Breast epithelium (tissue), 4 donors: ENCODE results near the gene PPIC. TPM values are rescaled to one million over a fixed set of nuclear protein-coding genes. Genes with fewer than 3 reads are reported as not detected.

ENCODE experiments used
- DNase-seq, 2 donors: peaks; one replicate each; pipeline ENCODE4 v3.0.0-alpha.2; 2019; ENCODE audit warnings: low spot score in 2 of 2
- H3K27ac ChIP-seq, 2 donors: fragments of 200-600 bp; sonication (generic) in 1 of 2; one replicate each; pipeline ENCODE4 v1.5.1; 2016 to 2019; ENCODE audit warnings: mild to moderate bottlenecking in 1 of 2
- H3K27me3 ChIP-seq, 2 donors: fragments of 200-600 bp; sonication (generic) in 1 of 2; one replicate each; pipeline versions ENCODE4 v1.5.1 to v1.6.0; 2017 to 2019; ENCODE audit warnings: control low read depth in 1 of 2, mild to moderate bottlenecking in 1 of 2
- H3K36me3 ChIP-seq: fragments of 200-600 bp; one replicate; pipeline ENCODE4 v1.5.1; 2019
- H3K4me1 ChIP-seq, 2 donors: fragments of 200-600 bp; sonication (generic); one replicate each; pipeline ENCODE4 v1.5.1; 2016 to 2019; ENCODE audit warnings: control low read depth in 1 of 2
- H3K4me3 ChIP-seq, 3 donors: fragments of 200-600 bp; sonication (generic); 1 replicate in 2 of 3; 2 replicates in 1 of 3; pipeline ENCODE4 v1.5.1; 2016 to 2019; ENCODE audit warnings: mild to moderate bottlenecking in 3 of 3, moderate library complexity in 2 of 3
- H3K9me3 ChIP-seq, 2 donors: fragments of 200-600 bp; sonication (generic) in 1 of 2; one replicate each; pipeline ENCODE4 v1.5.1; 2016 to 2019; ENCODE audit warnings: control low read depth in 1 of 2
- CTCF ChIP-seq, 3 donors: fragments of 450-650 bp; IDR thresholded peaks; one replicate each; pipeline ENCODE4 v1.5.1; 2016 to 2017; ENCODE audit warnings: antibody characterized with exemption in 3 of 3, mild to moderate bottlenecking in 3 of 3, moderate library complexity in 3 of 3
- POLR2A ChIP-seq: fragments of 450-650 bp; IDR thresholded peaks from one replicate; pipeline ENCODE4 v1.6.1; 2016; ENCODE audit warnings: antibody characterized with exemption, mild to moderate bottlenecking, moderate library complexity
- POLR2AphosphoS5 ChIP-seq, 3 donors: sonication (generic); formaldehyde crosslinking; IDR thresholded peaks; one replicate each; pipeline ENCODE4 v1.6.1; 2017; ENCODE audit warnings: antibody characterized with exemption in 3 of 3
- intact Hi-C: fragments of 100-400 bp; cut with DNase I; formaldehyde crosslinking; loops from one replicate; pipeline ENCODE4 v1.15.1; 2023; ENCODE audit warnings: low total_unique reads
- total RNA-seq, 3 donors: library from RNA; depleted of rRNA; stranded (reverse); fragments of >200 nt; gene quantifications; one replicate each; pipeline ENCODE4 v1.1.0, GENCODE V29; 2016

The PPIC gene
- total RNA-seq, 3 donors from 2014 or later = 18.7 to 33.1 (median 30.3) TPM

GRCh38 chr5:123080215-123080614 lies 43.7 kb upstream of the PPIC start:
- H3K36me3 ChIP-seq = peaks cover 5% of the 10 kb centered on the region
- intact Hi-C loops = no loop called here

GRCh38 chr5:123075521-123076163 lies 39.1 kb upstream of the PPIC start:
- intact Hi-C loops = no loop called here
- no peak overlapping the region for H3K4me3 ChIP-seq
- no peaks in the 10 kb centered on the region for H3K9me3 ChIP-seq
- H3K4me1 ChIP-seq = no peaks in the 10 kb centered on the region
- H3K36me3 ChIP-seq = peaks cover 5% of the 10 kb centered on the region
- TF ChIP-seq CTCF (IDR thresholded peaks at IDR 0.05) (no peak), POLR2AphosphoS5 (IDR thresholded peaks at IDR 0.05) (no peak), POLR2A (no peak)
- no peak for DNase-seq
- no peaks in the 10 kb centered on the region for H3K27me3 ChIP-seq
- H3K27ac ChIP-seq = no peak overlapping the region

More at GRCh38 chr5:123080215-123080614, 43.7 kb upstream of the PPIC start:
- TF ChIP-seq CTCF (IDR thresholded peaks at IDR 0.05) = no peak
- TF ChIP-seq POLR2A = no peak
- TF ChIP-seq POLR2AphosphoS5 (IDR thresholded peaks at IDR 0.05) = no peak
- H3K4me3 ChIP-seq = no peak overlapping the region
- H3K9me3 ChIP-seq = no peaks in the 10 kb centered on the region
- no peak overlapping the region for H3K27ac ChIP-seq
- no peak for DNase-seq
- no peaks in the 10 kb centered on the region for H3K4me1 ChIP-seq
- no peaks in the 10 kb centered on the region for H3K27me3 ChIP-seq

- Histone ChIP-seq H3K9me3 (no peaks in the 10 kb centered on the region), H3K4me3 (no peak overlapping the region), H3K4me1 (no peaks in the 10 kb centered on the region), H3K27me3 (no peaks in the 10 kb centered on the region), H3K27ac (no peak overlapping the region), H3K36me3 (no peaks in the 10 kb centered on the region)
- TF ChIP-seq CTCF (IDR thresholded peaks at IDR 0.05) (no peak), POLR2AphosphoS5 (IDR thresholded peaks at IDR 0.05) (no peak), POLR2A (no peak)
- no peak for DNase-seq
- intact Hi-C loops = no loop called here
Measured at GRCh38 chr5:123068368-123068938, 31.9 kb upstream of the PPIC start.

- DNase-seq = no peak
- no peaks in the 10 kb centered on the region for H3K4me1 ChIP-seq
- no peaks in the 10 kb centered on the region for H3K36me3 ChIP-seq
- no peak overlapping the region for H3K4me3 ChIP-seq
- H3K9me3 ChIP-seq = peaks cover 0 to 16% of the 10 kb centered on the region in 2 donors
- TF ChIP-seq CTCF (IDR thresholded peaks at IDR 0.05) (no peak), POLR2A (no peak), POLR2AphosphoS5 (IDR thresholded peaks at IDR 0.05) (no peak)
- intact Hi-C loops = no loop called here
- H3K27ac ChIP-seq = no peak overlapping the region
- H3K27me3 ChIP-seq = no peaks in the 10 kb centered on the region
Measured at GRCh38 chr5:123066016-123066415, 29.5 kb upstream of the PPIC start.

- H3K9me3 ChIP-seq = peaks cover 0 to 27% of the 10 kb centered on the region in 2 donors
- TF ChIP-seq POLR2AphosphoS5 (IDR thresholded peaks at IDR 0.05) (no peak), CTCF (IDR thresholded peaks at IDR 0.05) (no peak), POLR2A (no peak)
- intact Hi-C loops = no loop called here
- H3K36me3 ChIP-seq = no peaks in the 10 kb centered on the region
- no peaks in the 10 kb centered on the region for H3K27me3 ChIP-seq
- no peak overlapping the region for H3K27ac ChIP-seq
- DNase-seq = no peak
- no peak overlapping the region for H3K4me3 ChIP-seq
- H3K4me1 ChIP-seq = no peaks in the 10 kb centered on the region
Measured at GRCh38 chr5:123059455-123059854, 22.9 kb upstream of the PPIC start.
